GM19351 (cell line): ENCODE data around the gene MSLN.
A peak's percentile ranks its signal among the peaks of the same experiment; 100 is the strongest.
"Not testable (repeated sequence)": the region's sequence is repeated elsewhere in the genome, so short reads cannot be mapped to it uniquely, and the experiment has no call there.

Source experiments
- ATAC-seq: cut with Tn5 transposase; IDR thresholded peaks from one replicate; pipeline ENCODE4 v1.9.1; 2021; ENCODE audit warnings: mild to moderate bottlenecking, moderate library complexity; ENCODE audit not compliant: unreplicated experiment

The MSLN gene

GRCh38 chr16:770411-770810, 9.9 kb downstream of the MSLN start:
- no peak for ATAC-seq

GRCh38 chr16:772959-773358, 12.4 kb downstream of the MSLN start:
- no peak for ATAC-seq

- ATAC-seq = no peak
Measured at GRCh38 chr16:774086-775001, 13.8 kb downstream of the MSLN start.

GRCh38 chr16:775236-775796, 14.8 kb downstream of the MSLN start:
- ATAC-seq = no peak

GRCh38 chr16:776298-776697, 15.8 kb downstream of the MSLN start:
- ATAC-seq = not testable (repeated sequence)

- ATAC-seq = no peak
Measured at GRCh38 chr16:776824-777223, 16.3 kb downstream of the MSLN start.

GRCh38 chr16:777826-778225, 17.3 kb downstream of the MSLN start:
- ATAC-seq = no peak

GRCh38 chr16:778447-778846, 17.9 kb downstream of the MSLN start:
- ATAC-seq = no peak

GRCh38 chr16:778909-779527, 18.5 kb downstream of the MSLN start:
- ATAC-seq = no peak

- ATAC-seq = no peak
Measured at GRCh38 chr16:779561-779960, 19.0 kb downstream of the MSLN start.

- no peak for ATAC-seq
Measured at GRCh38 chr16:780296-780695, 19.8 kb downstream of the MSLN start.

- no peak for ATAC-seq
Measured at GRCh38 chr16:781346-782010, 20.9 kb downstream of the MSLN start.

GRCh38 chr16:782258-782657, 21.7 kb downstream of the MSLN start:
- ATAC-seq = no peak

- no peak for ATAC-seq
Measured at GRCh38 chr16:782766-783403, 22.4 kb downstream of the MSLN start.

GRCh38 chr16:783404-784161, 23.0 kb downstream of the MSLN start:
- ATAC-seq = no peak

GRCh38 chr16:784431-784830, 23.9 kb downstream of the MSLN start:
- no peak for ATAC-seq

GRCh38 chr16:785563-786535, 25.3 kb downstream of the MSLN start:
- no peak for ATAC-seq

- no peak for ATAC-seq
Measured at GRCh38 chr16:787321-787966, 26.9 kb downstream of the MSLN start.

- peak; percentile 23 for ATAC-seq
Measured at GRCh38 chr16:787978-788398, 27.5 kb downstream of the MSLN start, which contains the start of gene RPUSD1. TSS of gene RPUSD1 (minus strand) at chr16:788381. CDS start at chr16:787737, 644 bp downstream.
